ENCODE results near the gene VPS35.
"Not testable (repeated sequence)": the region's sequence is repeated elsewhere in the genome, so short reads cannot be mapped to it uniquely, and the experiment has no call there.

VPS35 gene

DNA sequence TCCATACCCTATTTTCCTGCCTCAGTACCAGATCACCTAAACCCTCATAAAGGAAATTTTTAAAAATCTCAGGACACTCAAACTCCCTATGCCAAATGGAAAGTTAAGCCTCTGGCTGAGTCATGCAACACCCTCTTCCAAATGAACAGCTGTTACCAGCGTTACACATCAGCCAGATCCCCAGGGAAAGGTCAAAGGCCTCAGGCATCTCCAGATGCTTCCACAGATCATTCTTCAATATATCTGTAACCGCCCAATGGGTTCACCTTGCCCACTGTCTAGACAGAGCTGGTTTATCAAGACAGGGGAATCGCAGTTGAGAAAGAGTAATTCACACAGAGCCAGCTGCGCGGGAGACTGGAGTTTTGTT is 38.7 kb downstream of the VPS35 start:
- DNase-seq, result no peak

DNA sequence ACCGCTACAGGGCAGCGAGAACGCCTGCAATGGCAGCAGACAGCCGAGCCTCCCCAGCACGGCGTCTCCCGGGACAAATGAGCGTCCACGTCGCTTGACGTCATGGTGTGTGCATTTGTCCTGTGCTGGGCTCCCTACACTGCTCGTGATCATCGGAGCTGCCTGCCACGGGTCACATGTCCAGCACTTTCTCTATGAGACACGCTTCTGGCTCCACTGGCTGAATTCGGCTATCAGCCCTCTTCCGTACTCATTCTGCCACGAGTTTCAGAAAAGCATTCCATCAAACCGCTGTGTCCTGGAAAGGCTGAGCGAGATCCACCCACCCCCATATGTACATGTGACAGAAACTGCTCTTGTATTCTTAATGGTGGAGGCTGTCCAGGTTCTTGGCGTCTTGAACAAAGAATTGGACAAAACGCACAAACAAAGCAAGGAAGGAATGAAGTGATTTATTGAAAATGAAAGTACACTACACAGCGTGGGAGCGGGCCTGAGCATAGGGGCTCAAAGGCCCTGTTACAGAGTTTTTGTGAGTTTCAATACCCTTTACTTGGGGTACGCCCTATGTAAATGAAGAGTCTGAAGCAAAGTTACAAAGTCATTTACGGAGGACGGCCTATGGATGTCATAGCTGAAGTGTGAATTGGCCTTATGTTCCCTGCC is 39.3 kb downstream of the VPS35 start:
- no peak for DNase-seq

DNA sequence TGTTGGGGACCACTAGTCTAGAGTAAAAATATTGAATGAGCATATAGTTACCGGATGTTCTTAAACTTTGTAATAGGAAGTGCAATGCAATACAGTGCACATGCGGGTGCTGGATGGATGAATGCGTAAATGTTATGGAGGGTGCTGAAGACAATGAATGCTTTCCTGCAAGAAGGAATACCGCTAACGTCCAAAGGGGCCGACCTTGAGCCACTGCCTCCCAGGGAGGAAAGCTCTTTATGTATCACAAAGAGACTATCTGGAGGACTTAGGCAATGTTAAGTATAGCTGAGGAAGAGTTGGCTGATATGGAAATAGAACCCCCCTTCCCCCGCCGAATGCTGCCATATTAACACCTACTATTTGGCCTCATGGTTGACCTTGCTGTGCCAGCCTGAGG is 40.3 kb downstream of the VPS35 start:
- DNase-seq, result no peak

DNA sequence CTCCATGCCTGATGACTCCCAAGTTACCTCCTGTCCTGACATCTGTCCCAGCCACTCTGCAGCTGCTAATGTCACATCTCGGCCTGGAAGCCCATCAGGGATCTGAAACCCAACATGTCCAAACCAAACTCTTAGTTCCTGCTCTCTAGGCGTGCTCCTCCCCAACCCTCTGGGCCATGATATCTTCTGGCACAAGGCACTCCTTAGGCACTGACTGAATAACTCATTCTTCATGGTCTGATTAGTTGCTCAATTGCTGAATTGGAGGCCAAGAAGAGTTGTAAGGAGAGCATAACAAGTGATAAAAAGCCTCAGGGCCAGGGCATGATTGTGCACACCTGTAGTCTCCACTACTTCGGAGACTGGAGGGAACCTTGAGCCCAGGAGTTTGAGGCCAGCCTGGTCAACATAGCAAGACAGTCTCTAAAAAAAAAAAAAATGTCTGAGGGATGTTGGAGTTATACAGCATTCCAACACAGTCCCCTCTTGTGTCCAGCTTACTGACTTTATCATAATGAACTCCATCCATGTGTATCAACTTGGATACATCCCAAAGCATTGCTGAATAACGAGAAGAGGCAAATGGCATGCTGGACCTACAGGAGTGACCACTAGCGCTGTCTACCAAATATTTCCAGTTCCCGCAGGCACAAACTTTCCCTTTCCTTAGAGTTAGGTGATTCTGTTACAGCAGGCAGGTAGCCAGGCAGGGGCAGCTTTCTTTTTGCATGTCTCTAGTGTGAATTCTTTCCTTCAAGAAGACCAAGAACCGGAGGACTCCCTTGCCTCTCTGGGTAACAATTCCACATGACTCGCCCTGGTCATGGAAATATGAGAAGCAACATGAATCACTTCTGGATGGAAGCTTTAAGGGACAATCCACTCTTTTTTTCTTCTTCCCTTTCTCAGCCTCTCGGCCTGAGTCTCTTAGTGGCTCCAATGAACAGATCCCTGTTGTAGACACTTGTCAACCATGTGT is 49.7 kb downstream of the VPS35 start:
- DNase-seq, result peak; percentile 16

DNA sequence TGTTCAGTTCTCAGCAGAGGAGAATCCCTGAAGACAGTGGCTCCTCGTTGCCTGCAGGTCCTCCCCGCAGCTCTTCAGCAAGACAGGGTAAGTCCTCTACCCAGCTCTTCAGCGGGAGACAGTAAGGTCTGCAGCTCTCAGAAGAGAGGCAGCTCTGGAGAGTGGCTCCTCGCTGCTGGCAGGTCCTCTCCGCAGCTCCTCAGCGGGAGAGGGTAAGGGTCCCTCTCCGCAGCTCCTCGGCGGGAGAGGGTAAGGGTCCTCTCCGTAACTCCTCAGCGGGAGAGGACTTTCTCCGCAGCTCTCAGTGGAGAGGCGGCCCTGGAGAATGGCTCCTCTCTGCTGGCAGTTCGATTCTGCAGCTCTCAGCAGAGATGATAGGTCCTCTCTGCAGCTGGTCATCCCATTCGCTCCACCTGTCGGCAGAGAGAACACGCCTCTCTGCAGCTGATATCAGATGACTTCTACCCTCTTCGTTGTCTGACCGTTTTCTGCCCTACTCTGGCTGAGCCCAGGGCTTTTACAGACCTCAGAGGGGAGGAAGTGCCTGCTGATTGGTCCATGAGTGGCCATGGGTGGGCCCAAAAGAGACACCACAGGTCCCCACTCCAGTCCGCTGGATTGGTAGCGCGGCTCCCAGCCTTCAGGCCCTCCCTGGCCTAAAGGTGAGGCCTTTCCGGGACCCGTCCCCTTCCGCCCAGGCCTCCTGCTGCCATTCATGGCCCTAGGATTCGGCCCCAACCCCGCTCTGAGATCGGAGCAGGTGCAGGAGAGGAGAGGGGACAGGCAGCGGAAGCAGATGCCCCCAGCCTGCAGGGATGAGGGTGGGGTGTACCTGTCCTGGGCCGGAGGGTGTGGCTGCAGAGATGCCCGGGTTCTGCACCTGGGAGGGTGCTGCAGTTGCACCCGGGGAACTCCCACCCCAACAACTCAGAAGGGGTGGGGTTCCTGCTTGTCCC is 55.9 kb downstream of the VPS35 start:
- no peak for DNase-seq

DNA sequence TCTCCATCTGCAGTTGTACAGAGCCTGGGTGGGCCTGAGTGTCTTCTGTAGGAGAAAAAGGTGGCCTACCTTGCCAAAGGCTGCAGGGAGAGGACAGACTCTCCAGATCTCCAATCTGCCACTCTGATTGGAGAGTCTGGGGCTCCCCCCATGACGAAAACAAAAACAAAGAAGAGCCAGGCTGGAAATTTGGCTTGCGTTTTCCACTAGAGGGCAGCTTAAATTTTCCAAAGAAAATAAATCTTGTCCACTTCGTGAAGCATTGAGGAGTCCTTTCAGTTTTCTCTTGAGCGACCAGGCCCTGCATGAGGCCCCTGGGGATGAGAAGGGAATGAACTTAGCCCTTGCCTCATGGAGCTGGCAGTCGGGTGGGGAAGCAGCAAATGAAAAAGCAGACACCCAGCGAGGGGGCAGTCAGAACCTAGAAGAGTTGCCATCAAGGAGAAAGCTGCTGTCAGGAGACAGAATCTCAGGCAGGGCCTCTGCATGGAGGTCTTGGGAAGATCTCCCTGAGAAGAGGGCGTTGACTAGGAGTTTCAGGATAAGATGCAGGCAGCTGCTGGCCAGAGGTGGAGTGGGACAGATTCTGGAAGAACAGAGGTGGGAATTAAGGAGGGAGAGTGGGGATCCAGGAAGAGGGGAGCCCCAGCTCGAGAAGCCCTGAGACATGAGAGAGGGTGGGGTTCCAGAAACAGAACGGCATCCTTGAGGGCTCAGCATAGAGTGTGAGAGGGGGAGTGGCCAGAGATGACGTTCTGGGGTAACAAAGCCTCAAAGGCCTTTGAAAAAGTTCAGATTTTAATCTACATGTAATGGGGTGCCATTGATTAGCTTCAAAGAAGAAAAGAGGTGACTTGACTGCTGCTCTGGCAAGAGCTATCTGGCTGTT is 59.4 kb downstream of the VPS35 start:
- DNase-seq, result no peak

DNA sequence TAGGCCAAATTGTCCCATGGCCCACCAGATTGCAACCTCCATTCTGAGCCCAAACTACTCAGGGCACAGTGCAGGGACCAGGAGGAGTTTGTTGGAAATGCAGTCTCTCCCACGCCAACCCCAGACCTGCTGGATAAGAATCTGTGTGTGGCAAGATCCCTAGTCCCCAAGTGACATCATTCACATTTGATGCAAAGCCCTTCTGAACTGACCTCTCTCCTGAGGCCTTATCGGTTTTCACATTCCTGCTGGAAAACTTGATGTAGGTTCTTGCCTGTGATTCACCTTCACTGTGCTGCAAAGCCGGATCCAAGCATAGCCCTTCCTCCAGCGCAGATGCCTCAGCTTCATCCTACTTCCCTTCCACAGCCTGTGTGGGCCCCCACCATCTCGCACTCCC is 61.2 kb downstream of the VPS35 start:
- DNase-seq, result no peak

DNA sequence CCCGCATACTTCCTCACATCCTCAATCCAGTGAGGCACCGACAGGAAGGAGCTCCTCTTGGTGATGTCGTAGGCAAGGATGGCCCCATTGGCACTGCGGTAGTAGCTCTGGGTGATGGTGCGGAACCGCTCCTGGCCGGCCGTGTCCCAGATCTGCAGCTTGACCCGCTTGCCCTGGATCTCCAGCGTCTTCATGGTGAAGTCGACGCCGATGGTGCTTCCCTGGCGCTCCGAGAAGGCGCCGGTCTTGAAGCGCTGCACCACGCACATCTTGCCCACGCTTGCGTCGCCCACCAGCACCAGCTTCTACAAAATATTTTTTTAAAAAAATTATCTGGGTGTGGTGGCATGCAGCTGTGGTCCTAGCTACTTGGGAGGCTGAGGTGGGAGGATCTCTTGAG is 62.3 kb downstream of the VPS35 start:
- DNase-seq, result not testable (repeated sequence)

DNA sequence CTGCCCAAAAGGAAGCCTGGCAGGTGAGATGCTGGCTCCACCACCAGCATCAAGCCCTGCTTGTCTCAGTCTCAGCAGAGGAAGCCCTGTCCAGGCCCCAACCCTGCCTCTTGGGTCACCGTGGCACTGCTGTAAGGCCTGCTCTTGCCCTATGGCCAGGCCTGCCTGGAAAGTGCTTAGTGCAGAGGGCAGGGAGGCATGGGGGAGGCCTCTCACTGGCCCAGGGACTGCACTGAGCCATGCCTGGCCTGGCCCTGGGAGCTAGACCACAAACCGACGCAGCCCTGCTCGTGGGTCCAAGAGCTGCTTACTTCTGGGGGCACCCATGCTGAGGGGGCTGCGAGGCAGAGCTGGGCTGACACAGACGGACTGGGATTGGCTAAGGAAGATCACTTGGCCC is 64.1 kb downstream of the VPS35 start:
- DNase-seq, result not testable (repeated sequence)

DNA sequence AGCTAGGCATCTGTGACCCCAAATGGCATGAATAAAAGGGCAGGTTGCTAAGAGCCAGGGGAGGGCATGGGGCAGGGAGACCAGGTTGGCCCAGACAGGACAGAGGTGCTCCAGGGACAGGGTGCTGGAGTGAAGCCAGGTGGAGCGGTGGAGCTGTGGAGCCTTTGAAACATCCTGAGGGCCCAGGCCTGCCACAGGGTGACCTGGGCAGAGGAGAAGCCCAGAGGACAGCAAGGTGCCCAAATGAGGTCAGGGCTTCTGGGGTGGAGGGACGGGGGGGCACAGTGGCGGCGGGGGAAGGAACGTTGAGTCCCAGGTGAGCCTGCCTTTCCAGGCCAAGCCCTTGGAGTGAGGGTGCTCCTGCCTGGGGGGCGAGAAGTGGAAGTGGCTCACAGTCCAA is 65.3 kb downstream of the VPS35 start:
- not testable (repeated sequence) for DNase-seq

DNA sequence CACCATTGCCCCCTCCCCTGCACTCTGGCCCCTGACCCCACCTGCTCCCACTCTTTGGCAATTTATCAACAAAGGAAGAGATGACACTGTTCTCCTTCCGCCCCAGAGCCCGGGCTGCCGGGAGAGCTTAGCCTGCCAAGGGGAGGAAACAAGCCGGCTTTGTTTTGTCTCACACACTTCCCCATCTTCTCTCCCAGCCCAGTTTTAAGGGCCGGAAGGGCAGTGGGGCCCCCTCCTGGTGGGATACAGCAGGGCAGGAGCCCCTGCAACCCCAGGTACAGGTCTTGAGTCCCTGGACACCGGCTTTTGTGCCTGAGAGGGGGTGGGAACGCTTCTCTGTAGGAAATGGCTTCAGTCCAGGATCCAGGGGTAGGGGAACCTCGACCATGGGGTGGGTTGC is 65.7 kb downstream of the VPS35 start:
- DNase-seq, result not testable (repeated sequence)

DNA sequence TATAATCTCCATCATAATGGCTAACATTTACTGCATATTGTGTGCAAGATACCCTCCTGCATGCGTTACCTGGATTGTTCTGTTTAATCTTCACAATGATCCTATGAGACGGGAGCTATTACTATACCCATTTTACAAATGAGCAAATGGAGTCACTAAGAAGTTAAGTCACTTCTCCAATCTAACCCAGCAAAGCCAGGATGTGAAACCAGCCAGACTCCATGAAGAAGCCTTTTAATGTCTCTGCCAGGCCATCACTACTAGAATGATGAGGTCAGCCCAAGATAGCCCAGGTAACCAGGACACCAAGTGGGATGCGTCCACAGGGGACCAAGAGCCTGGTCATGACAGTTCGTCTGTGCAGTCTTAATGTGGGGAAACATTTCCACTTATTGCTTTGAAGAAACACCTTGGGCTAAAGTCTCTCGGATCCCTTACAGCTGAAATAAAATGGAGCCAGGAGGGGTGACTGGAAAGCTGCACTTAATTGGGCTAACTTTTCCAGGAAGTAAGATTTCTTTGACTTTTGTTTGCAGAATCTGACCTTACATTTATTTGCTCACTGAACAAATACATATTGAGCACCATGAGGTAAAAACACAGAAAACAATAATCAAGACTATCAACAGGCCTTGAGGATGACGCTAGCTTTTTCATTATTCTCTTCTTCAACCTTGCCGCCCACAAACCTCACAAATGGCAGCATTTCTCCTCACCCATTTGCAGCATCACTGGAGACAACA is 66.9 kb downstream of the VPS35 start:
- DNase-seq, result no peak

DNA sequence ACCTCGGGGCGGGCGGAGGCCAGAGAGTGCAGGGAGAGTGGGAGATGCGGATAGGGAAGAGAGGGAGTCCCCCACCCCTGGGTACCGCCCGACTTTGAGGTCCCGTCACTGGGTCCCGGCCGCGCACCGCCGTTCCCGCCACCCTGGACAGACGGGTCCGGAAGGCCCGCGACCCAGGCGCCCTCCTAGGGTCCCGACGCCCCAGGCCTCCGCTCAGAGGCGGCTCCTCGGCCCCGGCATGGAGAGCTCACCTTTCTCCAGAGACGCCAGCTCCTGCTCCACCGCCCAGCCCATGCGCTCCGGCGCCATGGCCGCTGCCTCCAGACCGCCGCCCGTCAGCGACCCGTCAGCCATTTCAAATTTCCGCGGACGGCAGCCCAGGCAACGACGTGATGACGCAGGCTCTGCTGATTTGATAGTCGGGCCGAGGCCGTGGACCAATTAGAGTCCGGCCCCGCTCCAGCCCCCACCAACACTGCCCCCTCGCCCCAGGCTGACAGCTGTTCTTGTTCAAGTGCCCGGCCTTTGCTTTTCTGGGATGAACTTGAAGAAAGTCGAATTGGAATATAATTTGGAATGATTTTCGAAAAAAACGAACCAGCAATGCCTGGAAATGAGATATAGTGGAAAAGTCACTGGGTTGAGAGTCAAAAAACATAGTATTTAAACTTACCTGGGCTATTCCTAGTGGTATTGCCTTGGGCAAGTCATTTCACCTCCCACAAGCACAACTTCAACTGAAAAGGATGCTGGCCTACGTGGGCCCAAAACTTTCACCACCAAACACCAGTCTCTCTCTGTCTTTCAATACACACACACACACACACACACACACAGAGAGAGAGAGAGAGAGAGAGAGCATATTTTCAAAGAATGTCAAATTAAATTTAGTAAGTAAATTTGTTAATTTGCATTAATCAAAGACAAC is 67.7 kb downstream of the VPS35 start, which contains the start of gene SHCBP1:
Gene SHCBP1, minus strand, starts transcription at position 374 of the 928 bp plus-strand sequence. Its CDS starts 20 bp downstream, at position 354.
- peak; percentile 29 for DNase-seq

DNA sequence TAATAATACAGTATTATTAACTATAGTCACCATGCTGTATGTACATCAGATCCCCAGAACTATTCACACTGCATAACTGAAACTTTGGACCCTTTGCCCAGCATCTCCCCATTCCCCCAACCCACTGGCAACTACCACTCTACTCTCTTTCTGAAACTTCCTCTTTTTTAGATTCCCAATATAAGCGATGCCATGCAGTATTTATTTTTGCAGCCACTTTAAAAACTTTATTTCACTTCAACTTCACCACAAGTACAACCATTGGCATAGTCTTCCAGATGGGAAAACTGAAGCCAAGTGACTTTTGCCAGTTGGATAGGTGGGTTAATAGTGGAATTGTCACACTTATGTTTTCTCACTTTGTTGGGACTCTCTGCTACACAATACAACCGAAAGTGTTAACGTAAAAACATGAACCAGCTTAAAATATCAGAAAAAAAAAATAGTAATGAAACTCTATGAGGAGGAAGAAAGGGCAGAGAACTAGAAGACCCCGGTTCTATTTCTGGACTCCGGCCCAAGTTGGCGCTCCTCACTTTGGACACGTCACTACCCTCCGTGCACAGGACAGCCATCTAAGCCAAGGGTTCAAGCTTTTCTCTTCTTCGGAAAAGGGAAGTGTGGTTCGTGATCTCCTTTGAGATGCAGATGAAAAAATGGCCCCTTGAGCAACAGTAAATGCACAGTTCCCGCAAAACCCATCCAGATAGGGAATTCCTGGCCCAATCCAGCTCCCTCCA is 68.5 kb downstream of the VPS35 start:
- no peak for DNase-seq

DNA sequence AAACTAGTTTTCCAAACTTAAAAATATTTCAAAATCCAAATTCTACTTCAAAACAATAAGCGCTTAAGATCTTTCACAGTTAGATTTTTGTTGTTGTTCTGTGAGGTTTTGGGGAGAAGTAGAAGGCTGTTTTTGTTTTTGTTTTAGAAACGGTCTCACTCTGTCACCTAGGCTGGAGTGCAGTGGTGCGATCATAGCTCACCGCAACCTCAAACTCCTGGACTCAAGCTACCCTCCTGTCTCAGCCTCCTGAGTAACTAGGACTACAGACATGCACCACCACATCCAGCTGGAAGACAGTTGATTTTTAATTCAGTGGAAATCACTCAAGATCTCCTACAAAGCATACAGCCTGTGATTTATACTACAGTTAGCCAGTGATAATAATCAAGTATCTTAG is 70.5 kb downstream of the VPS35 start:
- no peak for DNase-seq

DNA sequence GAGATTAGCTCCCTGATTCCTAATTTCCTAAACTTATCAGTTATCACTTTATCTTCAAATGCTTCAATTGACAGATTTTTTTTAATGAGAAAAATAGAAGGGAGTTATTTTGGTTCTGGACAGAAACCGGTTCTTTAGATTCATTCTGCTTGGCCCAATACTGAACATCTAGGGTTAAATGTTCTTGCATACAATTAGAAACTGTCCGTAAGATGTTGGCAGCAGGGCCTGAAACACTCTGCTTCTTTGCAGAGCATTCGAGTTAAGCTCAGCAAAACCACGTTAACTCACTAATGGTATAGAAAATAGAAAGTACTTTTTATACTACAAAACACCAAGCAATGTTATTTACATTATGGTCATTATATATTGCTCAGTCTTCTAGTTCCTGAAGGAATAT is 75.0 kb downstream of the VPS35 start:
- DNase-seq, result no peak

DNA sequence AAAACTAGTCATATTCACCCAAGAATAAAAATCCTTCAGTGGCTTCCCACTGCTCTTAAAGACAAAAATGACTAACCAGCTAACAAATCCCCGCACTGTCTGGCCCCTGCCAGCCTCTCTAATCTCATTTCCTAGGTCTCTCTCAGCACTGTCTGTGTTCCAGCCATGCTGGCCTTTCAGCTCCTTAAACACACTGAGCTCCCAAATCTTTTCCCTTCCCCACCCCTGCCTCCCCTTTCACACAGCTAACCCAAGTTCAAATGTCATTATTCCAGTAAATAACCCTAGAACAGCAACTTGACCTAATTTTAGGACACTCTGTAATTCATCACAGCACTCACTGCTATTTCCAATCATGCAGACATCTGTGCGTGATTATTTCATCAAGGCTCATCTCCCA is 75.6 kb downstream of the VPS35 start:
- no peak for DNase-seq

DNA sequence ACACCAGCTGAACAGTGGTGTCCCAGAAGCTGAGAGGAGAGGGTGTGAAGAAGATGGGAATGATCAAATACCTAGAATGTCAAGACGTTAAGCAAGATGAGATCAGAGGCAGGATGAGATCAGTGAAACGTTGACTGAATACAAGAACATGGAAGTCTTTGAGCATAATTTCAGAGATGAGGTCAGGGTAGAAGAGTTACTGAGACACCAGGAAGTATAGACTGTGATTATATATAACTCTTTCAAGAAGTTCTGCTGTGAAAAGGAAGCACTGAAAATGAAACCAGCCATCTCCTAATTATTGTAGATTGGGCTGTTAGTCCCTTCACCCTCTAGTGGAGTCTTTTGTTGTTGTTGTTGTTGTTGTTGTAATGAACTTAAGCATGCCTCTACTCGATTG is 76.9 kb downstream of the VPS35 start:
- DNase-seq, result no peak

DNA sequence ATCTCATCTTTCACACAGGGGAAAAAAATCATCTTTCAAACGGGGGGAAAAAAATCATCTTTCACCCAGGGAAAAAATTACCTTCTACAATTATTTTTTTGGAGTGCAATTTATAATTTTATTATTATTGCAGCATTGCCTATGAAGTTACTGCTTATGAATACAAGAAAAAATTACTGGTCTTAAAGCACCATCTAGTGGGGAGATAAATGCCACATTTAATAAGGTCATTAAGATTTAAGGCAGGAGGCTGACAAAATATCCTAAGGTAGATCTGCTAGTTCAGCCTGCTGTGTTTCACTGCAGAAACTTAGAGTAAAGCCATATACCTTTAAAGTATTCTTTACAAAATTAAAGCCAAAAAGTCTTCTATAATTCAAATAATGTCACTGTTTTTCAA is 81.4 kb downstream of the VPS35 start:
- no peak for DNase-seq
